Naive thymus-derived CD4-positive, alpha-beta T cell (primary cell): ENCODE results near the gene NCOR1. TPM values are rescaled to one million over a fixed set of nuclear protein-coding genes. Genes with fewer than 3 reads are reported as not detected.

Source experiments
- ATAC-seq: fragments of 150-1000 bp; cut with Tn5 transposase; 2 replicates; pipeline ENCODE4 v1.10.0; 2021; ENCODE audit warnings: mild to moderate bottlenecking, moderate library complexity
- CTCF ChIA-PET: fragments of 350-600 bp; sonication (Branson Sonifier 250); formaldehyde crosslinking; loops from one replicate; lab custom pipeline; 2021; ENCODE audit warnings: antibody characterized with exemption; lab: Charles Lee
- POLR2A ChIA-PET: fragments of 350-600 bp; sonication (Branson Sonifier 250); formaldehyde crosslinking; loops from one replicate; lab custom pipeline; 2021; ENCODE audit warnings: antibody characterized with exemption, inconsistent platforms; lab: Charles Lee
- DNase-seq, 9 donors: peaks; one replicate each; pipeline versions ENCODE4 v3.0.0 to v3.0.0-alpha.2; 2020 to 2022; ENCODE audit warnings: mixed read lengths in 1 of 9
- H3K27ac ChIP-seq: one replicate; pipeline ENCODE4 v1.7.0; 2013; ENCODE audit warnings: mild to moderate bottlenecking, low read depth, low read length, moderate library complexity
- H3K27me3 ChIP-seq, 2 donors: one replicate each; pipeline ENCODE4 v1.7.0; 2013; ENCODE audit warnings: low read length in 2 of 2, mild to moderate bottlenecking in 2 of 2, moderate library complexity in 2 of 2; ENCODE audit not compliant: control insufficient read depth in 2 of 2, insufficient read depth in 2 of 2
- H3K36me3 ChIP-seq, 3 experiments: 1 replicate in 2 of 3; 2 replicates in 1 of 3; pipeline ENCODE4 v1.7.0; 2013; ENCODE audit warnings: low read length in 3 of 3, mild to moderate bottlenecking in 3 of 3, moderate library complexity in 1 of 3; ENCODE audit not compliant: insufficient read depth in 3 of 3, control insufficient read depth in 2 of 3
- H3K4me1 ChIP-seq, 2 donors: one replicate each; pipeline ENCODE4 v1.7.0; 2013; ENCODE audit warnings: low read length in 2 of 2, mild to moderate bottlenecking in 2 of 2, moderate library complexity in 1 of 2; ENCODE audit not compliant: control insufficient read depth in 2 of 2, insufficient read depth in 2 of 2
- H3K4me3 ChIP-seq: 2 replicates; pipeline ENCODE4 v1.7.0; 2013; ENCODE audit warnings: mild to moderate bottlenecking, low read length
- H3K9me3 ChIP-seq, 3 experiments: 1 replicate in 2 of 3; 2 replicates in 1 of 3; pipeline ENCODE4 v1.7.0; 2013; ENCODE audit warnings: low read length in 3 of 3; ENCODE audit not compliant: control insufficient read depth in 2 of 3
- H3K27ac Mint-ChIP-seq, 9 donors: one replicate each; pipeline ENCODE4 v1.8.0; 2020 to 2022; ENCODE audit warnings: mixed read lengths in 9 of 9, mild to moderate bottlenecking in 8 of 9, moderate library complexity in 5 of 9, inconsistent platforms in 2 of 9
- H3K27me3 Mint-ChIP-seq, 5 donors: one replicate each; pipeline ENCODE4 v1.8.0; 2021 to 2022; ENCODE audit warnings: mixed read lengths in 5 of 5, mild to moderate bottlenecking in 1 of 5
- H3K36me3 Mint-ChIP-seq, 5 donors: one replicate each; pipeline ENCODE4 v1.8.0; 2020 to 2022; ENCODE audit warnings: mixed read lengths in 5 of 5, mild to moderate bottlenecking in 3 of 5, inconsistent platforms in 1 of 5
- H3K4me1 Mint-ChIP-seq, 7 donors: one replicate each; pipeline ENCODE4 v1.8.0; 2020 to 2022; ENCODE audit warnings: mixed read lengths in 7 of 7, mild to moderate bottlenecking in 3 of 7, inconsistent platforms in 1 of 7
- H3K4me3 Mint-ChIP-seq, 10 donors: one replicate each; pipeline ENCODE4 v1.8.0; 2020 to 2022; ENCODE audit warnings: mild to moderate bottlenecking in 10 of 10, mixed read lengths in 10 of 10, moderate library complexity in 6 of 10, inconsistent platforms in 2 of 10
- H3K9me3 Mint-ChIP-seq, 11 donors: one replicate each; pipeline ENCODE4 v1.8.0; 2020 to 2022; ENCODE audit warnings: mixed read lengths in 11 of 11, mild to moderate bottlenecking in 4 of 11, inconsistent platforms in 1 of 11, moderate library complexity in 1 of 11
- intact Hi-C, 2 donors: fragments of 100-400 bp; cut with micrococcal nuclease; formaldehyde crosslinking; loops; one replicate each; pipeline ENCODE4 v1.15.1; 2023
- polyA plus RNA-seq, 2 donors: library from polyadenylated mRNA; unstranded; fragments of 300-500 nt; fragmentation: Illumina TruSeq; gene quantifications; one replicate each; pipeline ENCODE4 v1.2.3, GENCODE V29; 2021
- total RNA-seq, 6 experiments: library from RNA in 5 of 6; stranded (reverse) in 5 of 6; gene quantifications; 1 replicate in 5 of 6; 2 replicates in 1 of 6; pipeline ENCODE4 v1.2.3 and lab custom pipeline; 2021 to 2026

The NCOR1 gene
- total and polyA plus RNA-seq, 7 experiments from 2014 or later: 75.8 to 169 (median 149) TPM

GRCh38 chr17:16104189-16104588, 111.1 kb downstream of the NCOR1 start:
- H3K4me3 Mint-ChIP-seq: no peak overlapping the region
- H3K4me3 ChIP-seq: no peak overlapping the region
- peaks cover 0 to 54% (median 7%) of the 10 kb centered on the region in 3 experiments for H3K36me3 ChIP-seq
- ChIA-PET POLR2A (no interaction called here), CTCF (no interaction called here)
- peak overlapping the region in 1 of 9 donors; percentile 20 for H3K27ac Mint-ChIP-seq
- intact Hi-C loops: no loop called here
- H3K4me1 Mint-ChIP-seq: peaks cover 0 to 12% (median 5%) of the 10 kb centered on the region in 7 donors
- no peaks in the 10 kb centered on the region for H3K27me3 ChIP-seq
- peaks cover 0 to 46% (median 24%) of the 10 kb centered on the region in 5 donors for H3K36me3 Mint-ChIP-seq
- no peaks in the 10 kb centered on the region for H3K9me3 ChIP-seq
- ATAC-seq (no peak), DNase-seq (no peak)
- peaks cover 0 to 3% (median 0%) of the 10 kb centered on the region in 11 donors for H3K9me3 Mint-ChIP-seq
- no peaks in the 10 kb centered on the region for H3K27me3 Mint-ChIP-seq
- no peak overlapping the region for H3K27ac ChIP-seq
- no peaks in the 10 kb centered on the region for H3K4me1 ChIP-seq

DNA sequence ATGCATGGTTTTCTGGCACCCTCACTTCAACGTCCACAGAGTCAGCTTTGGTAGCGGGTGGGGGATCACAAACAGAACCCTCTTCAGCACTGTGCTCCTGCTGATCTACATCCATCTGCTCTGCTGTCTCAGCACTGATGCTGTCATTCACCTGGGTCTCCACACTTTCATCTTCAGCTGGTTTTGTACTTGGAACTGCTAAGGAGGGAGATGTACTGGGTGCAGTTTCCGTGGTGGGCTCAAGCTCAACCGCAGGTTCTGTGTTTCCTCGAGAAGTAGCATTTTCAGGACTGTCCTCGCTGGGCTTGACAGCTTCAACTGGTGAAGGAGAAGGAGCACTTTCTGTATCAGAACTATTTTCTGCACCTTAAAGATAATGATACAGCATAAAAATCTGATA, 113.9 kb downstream of the NCOR1 start:
- Histone ChIP-seq H3K27me3 (no peaks in the 10 kb centered on the region), H3K9me3 (no peaks in the 10 kb centered on the region), H3K27ac (no peak overlapping the region), H3K4me1 (no peaks in the 10 kb centered on the region), H3K36me3 (peaks cover 15 to 71% (median 19%) of the 10 kb centered on the region in 3 experiments), H3K4me3 (no peak overlapping the region)
- intact Hi-C loops: no loop called here
- peaks cover 0 to 13% (median 5%) of the 10 kb centered on the region in 7 donors for H3K4me1 Mint-ChIP-seq
- H3K36me3 Mint-ChIP-seq: peaks cover 8 to 62% (median 37%) of the 10 kb centered on the region in 5 donors
- ChIA-PET POLR2A (no interaction called here), CTCF (interaction anchor here (0.5 kb wide), 1 partner anchor 42 kb away, joined by 3 read pairs; no protein-coding TSS in a partner anchor)
- no peaks in the 10 kb centered on the region for H3K27me3 Mint-ChIP-seq
- peaks cover 0 to 3% (median 0%) of the 10 kb centered on the region in 11 donors for H3K9me3 Mint-ChIP-seq
- no peak for DNase-seq
- peak overlapping the region in 2 of 9 donors; percentile 32 to 75 for H3K27ac Mint-ChIP-seq
- no peak overlapping the region for H3K4me3 Mint-ChIP-seq
- ATAC-seq: no peak

- no peak for ATAC-seq
- ChIA-PET POLR2A (no interaction called here), CTCF (no interaction called here)
- Mint-ChIP-seq H3K9me3 (peaks cover 0 to 3% (median 0%) of the 10 kb centered on the region in 11 donors), H3K27ac (peak overlapping the region in 3 of 9 donors; percentile 30 to 75 (median 32)), H3K36me3 (peaks cover 8 to 60% (median 38%) of the 10 kb centered on the region in 5 donors), H3K4me1 (peaks cover 0 to 13% (median 5%) of the 10 kb centered on the region in 7 donors), H3K4me3 (no peak overlapping the region), H3K27me3 (no peaks in the 10 kb centered on the region)
- no peak for DNase-seq
- H3K4me1 ChIP-seq: no peaks in the 10 kb centered on the region
- H3K9me3 ChIP-seq: no peaks in the 10 kb centered on the region
- no peak overlapping the region for H3K4me3 ChIP-seq
- H3K36me3 ChIP-seq: peaks cover 15 to 70% (median 19%) of the 10 kb centered on the region in 3 experiments
- intact Hi-C loops: no loop called here
- H3K27me3 ChIP-seq: no peaks in the 10 kb centered on the region
- H3K27ac ChIP-seq: no peak overlapping the region
Observed at GRCh38 chr17:16100737-16101400, 114.5 kb downstream of the NCOR1 start.

GRCh38 chr17:16091773-16092172, 123.6 kb downstream of the NCOR1 start:
- Histone ChIP-seq H3K4me3 (no peak overlapping the region), H3K9me3 (no peaks in the 10 kb centered on the region), H3K4me1 (no peaks in the 10 kb centered on the region), H3K36me3 (peaks cover 4 to 40% (median 9%) of the 10 kb centered on the region in 3 experiments), H3K27me3 (no peaks in the 10 kb centered on the region), H3K27ac (no peak overlapping the region)
- ChIA-PET CTCF (no interaction called here), POLR2A (interaction anchor here (1.0 kb wide), 1 partner anchor 12 kb away, joined by 3 read pairs; no protein-coding TSS in a partner anchor)
- peaks cover 0 to 21% (median 8%) of the 10 kb centered on the region in 7 donors for H3K4me1 Mint-ChIP-seq
- ATAC-seq (no peak), DNase-seq (no peak)
- H3K4me3 Mint-ChIP-seq: no peak overlapping the region
- H3K36me3 Mint-ChIP-seq: peaks cover 16 to 48% (median 27%) of the 10 kb centered on the region in 5 donors
- peak overlapping the region in 1 of 9 donors; percentile 23 for H3K27ac Mint-ChIP-seq
- intact Hi-C loops: no loop called here
- H3K9me3 Mint-ChIP-seq: peaks cover 0 to 2% (median 0%) of the 10 kb centered on the region in 11 donors
- no peaks in the 10 kb centered on the region for H3K27me3 Mint-ChIP-seq

DNA sequence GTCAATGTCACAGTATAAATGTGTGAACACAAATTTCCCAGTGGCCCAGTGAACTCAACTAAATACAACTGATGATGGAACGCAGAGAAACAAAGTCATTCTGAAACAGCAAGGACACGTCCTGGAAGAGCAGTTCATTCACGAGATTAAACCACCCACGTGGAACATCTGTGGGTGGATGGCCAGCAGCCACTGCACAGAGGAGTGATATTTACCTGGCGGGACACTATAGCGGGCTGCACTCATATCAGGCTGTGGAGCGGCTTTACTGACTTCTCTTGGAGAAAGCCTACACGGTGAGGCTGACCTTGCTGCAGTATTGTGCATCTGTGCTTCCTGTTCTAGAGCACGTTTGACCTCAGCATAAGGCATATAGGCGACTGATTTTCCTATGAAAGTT, 128.4 kb downstream of the NCOR1 start:
- H3K9me3 Mint-ChIP-seq: peaks cover 0 to 7% (median 0%) of the 10 kb centered on the region in 11 donors
- H3K27me3 ChIP-seq: no peaks in the 10 kb centered on the region
- ATAC-seq (no peak), DNase-seq (no peak)
- intact Hi-C loops: no loop called here
- H3K4me3 Mint-ChIP-seq: no peak overlapping the region
- peak overlapping the region in 8 of 9 donors; percentile 3 to 82 (median 34) for H3K27ac Mint-ChIP-seq
- H3K4me1 Mint-ChIP-seq: peaks cover 7 to 52% (median 25%) of the 10 kb centered on the region in 7 donors
- H3K4me1 ChIP-seq: no peaks in the 10 kb centered on the region
- no peak overlapping the region for H3K27ac ChIP-seq
- H3K9me3 ChIP-seq: no peaks in the 10 kb centered on the region
- ChIA-PET POLR2A (no interaction called here), CTCF (no interaction called here)
- no peaks in the 10 kb centered on the region for H3K27me3 Mint-ChIP-seq
- peaks cover 0 to 38% (median 0%) of the 10 kb centered on the region in 3 experiments for H3K36me3 ChIP-seq
- peaks cover 23 to 68% (median 44%) of the 10 kb centered on the region in 5 donors for H3K36me3 Mint-ChIP-seq
- no peak overlapping the region for H3K4me3 ChIP-seq

GRCh38 chr17:16085066-16085699, 130.2 kb downstream of the NCOR1 start:
- Histone ChIP-seq H3K27me3 (no peaks in the 10 kb centered on the region), H3K4me3 (no peak overlapping the region), H3K4me1 (no peaks in the 10 kb centered on the region), H3K27ac (no peak overlapping the region), H3K9me3 (no peaks in the 10 kb centered on the region), H3K36me3 (peaks cover 0 to 36% (median 0%) of the 10 kb centered on the region in 3 experiments)
- CTCF ChIA-PET: no interaction called here
- no peaks in the 10 kb centered on the region for H3K27me3 Mint-ChIP-seq
- peaks cover 0 to 7% (median 0%) of the 10 kb centered on the region in 11 donors for H3K9me3 Mint-ChIP-seq
- no peak for ATAC-seq
- DNase-seq: peak in 1 of 9 donors; percentile 7
- peaks cover 20 to 63% (median 39%) of the 10 kb centered on the region in 5 donors for H3K36me3 Mint-ChIP-seq
- POLR2A ChIA-PET: no interaction called here
- intact Hi-C loops: no loop called here
- H3K27ac Mint-ChIP-seq: peak overlapping the region; percentile 0 to 91 (median 65)
- peaks cover 7 to 51% (median 25%) of the 10 kb centered on the region in 7 donors for H3K4me1 Mint-ChIP-seq
- peak overlapping the region in 4 of 10 donors; percentile 1 to 43 (median 13) for H3K4me3 Mint-ChIP-seq
